GM12878 (cell line): ENCODE data around the gene SESN1. TPM values are rescaled to one million over a fixed set of nuclear protein-coding genes. Genes with fewer than 3 reads are reported as not detected.

Source experiments
- ATAC-seq: fragments of 200-7000 bp; cut with Tn5 transposase; 3 replicates; pipeline ENCODE4 v1.9.1; 2020; ENCODE audit warnings: mild to moderate bottlenecking, moderate library complexity
- BruUV-seq: library from RNA; stranded (reverse); fragments of 400-500 nt; replicated peaks from 2 replicates; lab custom pipeline; 2021; lab: Mats Ljungman, UMichigan
- CTCF ChIA-PET: fragments of 300-600 bp; sonication (Branson Sonifier 250); formaldehyde crosslinking; extraction: SDS; loops from one replicate; lab custom pipeline; 2021; ENCODE audit warnings: inconsistent platforms; lab: Yijun Ruan, JAX
- POLR2A ChIA-PET: fragments of 350-600 bp; formaldehyde crosslinking; extraction: SDS; loops from one replicate; lab custom pipeline; 2021; ENCODE audit warnings: inconsistent platforms; lab: Charles Lee
- RAD21 ChIA-PET: fragments of 300-600 bp; sonication (Branson Sonifier 250); formaldehyde crosslinking; loops from one replicate; lab custom pipeline; 2023; ENCODE audit warnings: antibody characterized with exemption; ENCODE audit not compliant: unreplicated experiment; lab: Charles Lee
- SMC1A ChIA-PET: fragments of 300-600 bp; sonication (Branson Sonifier 250); formaldehyde crosslinking; loops from one replicate; lab custom pipeline; 2023; ENCODE audit not compliant: unreplicated experiment, uncharacterized antibody; lab: Charles Lee
- DNase-seq: peaks from one replicate; pipeline ENCODE4 v3.0.0-alpha.2; 2011; ENCODE audit warnings: low read depth, low spot score
- FAIRE-seq: peaks from 3 replicates; lab custom pipeline; 2011; peaks lifted over from hg19 to GRCh38; lab: Jason Lieb, UNC
- H2AFZ ChIP-seq: 2 replicates; pipeline ENCODE4 v1.6.0; 2011; ENCODE audit warnings: low read depth, low read length, control low read depth; ENCODE audit not compliant: control insufficient read depth
- H3K27ac ChIP-seq: 2 replicates; pipeline ENCODE4 v1.5.1; 2011; ENCODE audit warnings: control low read depth; ENCODE audit not compliant: control insufficient read depth, insufficient read depth
- H3K27me3 ChIP-seq, 2 experiments: replicated peaks in 1 of 2; 2 replicates each; pipeline versions ENCODE4 v1.6.0 to v1.6.1; 2011; ENCODE audit warnings: low read length in 1 of 2; ENCODE audit not compliant: control insufficient read depth in 2 of 2, insufficient read depth in 2 of 2
- H3K36me3 ChIP-seq, 2 experiments: 2 replicates each; pipeline ENCODE4 v1.5.1; 2011; ENCODE audit warnings: low read length in 1 of 2; ENCODE audit not compliant: control insufficient read depth in 2 of 2, insufficient read depth in 2 of 2
- H3K4me1 ChIP-seq: 2 replicates; pipeline ENCODE4 v1.6.1; 2011; ENCODE audit warnings: mild to moderate bottlenecking, low read length, moderate library complexity, mixed read lengths; ENCODE audit not compliant: control insufficient read depth, insufficient read depth
- H3K4me2 ChIP-seq: 2 replicates; pipeline ENCODE4 v1.6.0; 2011; ENCODE audit warnings: control low read depth; ENCODE audit not compliant: control insufficient read depth, insufficient read depth
- H3K4me3 ChIP-seq: fragments of 200-600 bp; sonication (generic); 2 replicates; pipeline ENCODE4 v1.5.1; 2016
- H3K79me2 ChIP-seq: 2 replicates; pipeline ENCODE4 v1.6.0; 2011; ENCODE audit warnings: low read length; ENCODE audit not compliant: control insufficient read depth, insufficient read depth
- H3K9ac ChIP-seq: 2 replicates; pipeline ENCODE4 v1.8.0; 2011; ENCODE audit warnings: low read length, control low read depth, mixed read lengths; ENCODE audit not compliant: control insufficient read depth, insufficient read depth
- H3K9me3 ChIP-seq: replicated peaks from 3 replicates; pipeline ENCODE4 v1.5.1; 2011; ENCODE audit warnings: mild to moderate bottlenecking, low read length; ENCODE audit not compliant: control insufficient read depth, insufficient read depth
- H4K20me1 ChIP-seq: 2 replicates; pipeline ENCODE4 v1.6.0; 2011; ENCODE audit not compliant: control insufficient read depth, insufficient read depth
- CBX3 ChIP-seq: fragments of 200-600 bp; sonication (generic); IDR thresholded peaks from 2 replicates; pipeline ENCODE4 v1.6.1; 2016; ENCODE audit warnings: low read depth, borderline replicate concordance
- CHD1 ChIP-seq: IDR thresholded peaks from 2 replicates; pipeline ENCODE4 v1.6.1; 2012; ENCODE audit warnings: low read depth, low read length, improper control_type of control experiment
- CREM ChIP-seq: IDR thresholded peaks from 2 replicates; pipeline ENCODE4 v1.6.1; 2014; ENCODE audit warnings: antibody characterized with exemption, low read depth
- EGR1 ChIP-seq, 2 experiments: IDR thresholded peaks; 1 replicate in 1 of 2; 2 replicates in 1 of 2; pipeline ENCODE4 v1.6.1; 2011 to 2012; ENCODE audit warnings: low read depth in 2 of 2, low read length in 2 of 2, borderline replicate concordance in 1 of 2, mild to moderate bottlenecking in 1 of 2, moderate library complexity in 1 of 2
- HDAC2 ChIP-seq: fragments of 200-600 bp; sonication (generic); IDR thresholded peaks from 2 replicates; pipeline ENCODE4 v1.6.1; 2017
- NR2F1 ChIP-seq: fragments of 450-650 bp; conservative IDR thresholded peaks from 2 replicates; pipeline ENCODE4 v1.6.1; 2017; ENCODE audit warnings: mild to moderate bottlenecking
- PAX8 ChIP-seq: fragments of 450-650 bp; IDR thresholded peaks from 2 replicates; pipeline ENCODE4 v1.6.1; 2017; ENCODE audit warnings: mild to moderate bottlenecking, moderate library complexity
- RAD21 ChIP-seq: IDR thresholded peaks from 2 replicates; pipeline ENCODE4 v1.6.1; 2011; ENCODE audit warnings: mild to moderate bottlenecking, low read depth, low read length, moderate library complexity; ENCODE audit not compliant: insufficient read depth
- RAD51 ChIP-seq: fragments of 450-650 bp; IDR thresholded peaks from 2 replicates; pipeline ENCODE4 v1.6.1; 2016; ENCODE audit warnings: moderate library complexity, mild to moderate bottlenecking, inconsistent platforms
- SREBF1 ChIP-seq: IDR thresholded peaks from 2 replicates; pipeline ENCODE4 v1.6.1; 2012; ENCODE audit warnings: mild to moderate bottlenecking, low read length
- SUPT20H ChIP-seq: IDR thresholded peaks from 2 replicates; pipeline ENCODE4 v1.6.1; 2011; ENCODE audit warnings: low read depth, mild to moderate bottlenecking, low read length, moderate library complexity, borderline replicate concordance; ENCODE audit not compliant: control insufficient read depth
- YY1 ChIP-seq: IDR thresholded peaks from 2 replicates; pipeline ENCODE4 v1.6.1; 2011; ENCODE audit warnings: low read depth, mild to moderate bottlenecking, low read length
- ZNF622 ChIP-seq: fragments of 450-650 bp; IDR thresholded peaks from 2 replicates; pipeline ENCODE4 v1.6.1; 2017; ENCODE audit warnings: mild to moderate bottlenecking, inconsistent platforms
- ZSCAN29 ChIP-seq: fragments of 450-650 bp; IDR thresholded peaks from 2 replicates; pipeline ENCODE4 v1.6.1; 2017; ENCODE audit warnings: mild to moderate bottlenecking, moderate library complexity
- ZZZ3 ChIP-seq: IDR thresholded peaks from 2 replicates; pipeline ENCODE4 v1.6.1; 2011; ENCODE audit warnings: low read depth; ENCODE audit not compliant: control insufficient read depth, insufficient read length
- WGBS: methylation state at CpG from one replicate; pipeline ENCODE4 v1.1.6; 2016; ENCODE audit warnings: low lambda C conversion rate; ENCODE audit not compliant: insufficient replicate concordance, insufficient coverage; ENCODE audit errors: missing lambda C conversion rate; 5-methylcytosine and 5-hydroxymethylcytosine counted together
- in situ Hi-C: fragments of 300-500 bp; cut with MboI; formaldehyde crosslinking; loops from 9 replicates; pipeline ENCODE4 v1.14.3; 2018; ENCODE audit warnings: mixed read lengths
- intact Hi-C: fragments of 100-400 bp; cut with micrococcal nuclease; formaldehyde crosslinking; loops from one replicate; pipeline ENCODE4 v1.14.2; 2022; ENCODE audit not compliant: unreplicated experiment
- polyA plus RNA-seq, 11 experiments: library from polyadenylated mRNA; depleted of rRNA in 4 of 11; unstranded in 6 of 11; stranded (reverse) in 5 of 11; fragments of >200 nt; fragmentation: Nextera tagmentation in 4 of 11; fragmentation: Illumina TruSeq in 1 of 11; extraction: Ambion mirVana in 4 of 11; extraction: Trizol in 1 of 11; gene quantifications; 1 replicate in 1 of 11; 2 replicates in 10 of 11; pipeline versions ENCODE4 v1.2.1 to v1.2.3, GENCODE V29; 2011 to 2016; ENCODE audit warnings: inconsistent platforms in 2 of 11, missing spikeins in 2 of 11, low read depth in 1 of 11
- total RNA-seq, 4 experiments: library from RNA; depleted of rRNA in 3 of 4; stranded (reverse); fragments of >200 nt in 3 of 4; fragmentation: Illumina TruSeq in 1 of 4; extraction: Trizol in 1 of 4; gene quantifications; 2 replicates each; pipeline versions ENCODE4 v1.2.1 to v1.2.3, GENCODE V29; 2013 to 2021
- TF ChIP-seq, protein P1 (sequence below): fragments of 450-650 bp; IDR thresholded peaks from 2 replicates; pipeline ENCODE4 v1.6.1; 2017; ENCODE audit warnings: mild to moderate bottlenecking
- TF ChIP-seq, protein P2 (sequence below): fragments of 450-650 bp; IDR thresholded peaks from 2 replicates; pipeline ENCODE4 v1.6.1; 2016; ENCODE audit warnings: mild to moderate bottlenecking
- TF ChIP-seq, protein P3 (sequence below): IDR thresholded peaks from 2 replicates; pipeline ENCODE4 v1.6.1; 2012; ENCODE audit warnings: mild to moderate bottlenecking, low read depth, low read length
- TF ChIP-seq, protein P4 (sequence below): fragments of 450-650 bp; IDR thresholded peaks from 2 replicates; pipeline ENCODE4 v1.6.1; 2017; ENCODE audit warnings: borderline replicate concordance

SESN1 gene
- total and polyA plus RNA-seq, 10 of the 15 experiments (the other 5 are each of a cell fraction or from before 2014, with no cell fraction given): 1.3 to 13.0 (median 3.3) TPM

DNA sequence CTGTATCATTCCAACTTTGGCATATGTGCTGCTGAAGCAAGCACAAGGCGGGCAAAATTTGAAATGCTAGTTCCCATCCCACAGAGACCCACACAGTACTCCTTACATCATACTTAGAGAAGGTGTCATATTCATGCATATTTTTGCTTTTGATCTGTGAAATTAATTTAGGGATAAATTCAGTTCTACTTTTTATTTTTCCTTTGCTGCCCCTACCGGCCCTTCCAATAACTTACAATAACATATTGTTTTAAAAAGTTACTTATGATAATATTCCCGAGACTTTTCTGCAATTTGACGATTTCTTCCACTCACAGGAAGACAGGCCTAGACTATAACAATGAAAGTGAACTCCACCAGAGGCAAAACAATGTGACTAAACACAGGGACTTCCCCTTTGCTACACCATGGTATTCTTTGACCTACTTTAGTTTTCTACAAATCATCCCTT is 35.0 kb downstream of the SESN1 start:
- H3K9ac ChIP-seq: no peak overlapping the region
- BruUV-seq: no TSS peak
- ChIA-PET SMC1A (interaction anchor here (1.0 to 2.4 kb wide), 3 partner anchors 13 to 516 kb away, joined by 3 to 12 read pairs (median 5); no protein-coding TSS in a partner anchor), CTCF (interaction anchor here (1.5 kb wide), 1 partner anchor 15 kb away, joined by 6 read pairs; no protein-coding TSS in a partner anchor), RAD21 (no interaction called here), POLR2A (interaction anchor here (0.6 kb wide), 1 partner anchor 66 kb away, joined by 3 read pairs; no protein-coding TSS in a partner anchor)
- in situ Hi-C loops (no loop called here), intact Hi-C loops (no loop called here)
- H3K4me1 ChIP-seq: no peaks in the 10 kb centered on the region
- no peaks in the 10 kb centered on the region for H3K36me3 ChIP-seq
- H3K9me3 ChIP-seq: no peaks in the 10 kb centered on the region
- no peak overlapping the region for H3K4me2 ChIP-seq
- no peak overlapping the region for H2AFZ ChIP-seq
- FAIRE-seq: peak; percentile 68
- peak; percentile 84 for ATAC-seq
- H3K79me2 ChIP-seq: no peaks in the 10 kb centered on the region
- H4K20me1 ChIP-seq: no peaks in the 10 kb centered on the region
- no peak overlapping the region for H3K27ac ChIP-seq
- no peak overlapping the region for H3K4me3 ChIP-seq
- WGBS: 49% methylated on average over 4 of the region's 4 CpGs
- H3K27me3 ChIP-seq: no peaks in the 10 kb centered on the region; a peak in 2 of 4 replicates
- no peak for DNase-seq
- TF ChIP-seq ZZZ3: no peak
- TF ChIP-seq ZSCAN29: no peak
- TF ChIP-seq, protein P1, sequence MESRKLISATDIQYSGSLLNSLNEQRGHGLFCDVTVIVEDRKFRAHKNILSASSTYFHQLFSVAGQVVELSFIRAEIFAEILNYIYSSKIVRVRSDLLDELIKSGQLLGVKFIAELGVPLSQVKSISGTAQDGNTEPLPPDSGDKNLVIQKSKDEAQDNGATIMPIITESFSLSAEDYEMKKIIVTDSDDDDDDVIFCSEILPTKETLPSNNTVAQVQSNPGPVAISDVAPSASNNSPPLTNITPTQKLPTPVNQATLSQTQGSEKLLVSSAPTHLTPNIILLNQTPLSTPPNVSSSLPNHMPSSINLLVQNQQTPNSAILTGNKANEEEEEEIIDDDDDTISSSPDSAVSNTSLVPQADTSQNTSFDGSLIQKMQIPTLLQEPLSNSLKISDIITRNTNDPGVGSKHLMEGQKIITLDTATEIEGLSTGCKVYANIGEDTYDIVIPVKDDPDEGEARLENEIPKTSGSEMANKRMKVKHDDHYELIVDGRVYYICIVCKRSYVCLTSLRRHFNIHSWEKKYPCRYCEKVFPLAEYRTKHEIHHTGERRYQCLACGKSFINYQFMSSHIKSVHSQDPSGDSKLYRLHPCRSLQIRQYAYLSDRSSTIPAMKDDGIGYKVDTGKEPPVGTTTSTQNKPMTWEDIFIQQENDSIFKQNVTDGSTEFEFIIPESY: no peak
- TF ChIP-seq, protein P2, sequence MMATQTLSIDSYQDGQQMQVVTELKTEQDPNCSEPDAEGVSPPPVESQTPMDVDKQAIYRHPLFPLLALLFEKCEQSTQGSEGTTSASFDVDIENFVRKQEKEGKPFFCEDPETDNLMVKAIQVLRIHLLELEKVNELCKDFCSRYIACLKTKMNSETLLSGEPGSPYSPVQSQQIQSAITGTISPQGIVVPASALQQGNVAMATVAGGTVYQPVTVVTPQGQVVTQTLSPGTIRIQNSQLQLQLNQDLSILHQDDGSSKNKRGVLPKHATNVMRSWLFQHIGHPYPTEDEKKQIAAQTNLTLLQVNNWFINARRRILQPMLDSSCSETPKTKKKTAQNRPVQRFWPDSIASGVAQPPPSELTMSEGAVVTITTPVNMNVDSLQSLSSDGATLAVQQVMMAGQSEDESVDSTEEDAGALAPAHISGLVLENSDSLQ: no peak
- no peak for TF ChIP-seq CREM
- TF ChIP-seq EGR1 (IDR thresholded peaks at IDR 0.05; ENCODE audit: borderline replicate concordance in 1 of 2, low read depth in 2 of 2, low read length in 2 of 2): no peak
- no peak for TF ChIP-seq SUPT20H
- TF ChIP-seq CBX3: no peak
- TF ChIP-seq, protein P3, sequence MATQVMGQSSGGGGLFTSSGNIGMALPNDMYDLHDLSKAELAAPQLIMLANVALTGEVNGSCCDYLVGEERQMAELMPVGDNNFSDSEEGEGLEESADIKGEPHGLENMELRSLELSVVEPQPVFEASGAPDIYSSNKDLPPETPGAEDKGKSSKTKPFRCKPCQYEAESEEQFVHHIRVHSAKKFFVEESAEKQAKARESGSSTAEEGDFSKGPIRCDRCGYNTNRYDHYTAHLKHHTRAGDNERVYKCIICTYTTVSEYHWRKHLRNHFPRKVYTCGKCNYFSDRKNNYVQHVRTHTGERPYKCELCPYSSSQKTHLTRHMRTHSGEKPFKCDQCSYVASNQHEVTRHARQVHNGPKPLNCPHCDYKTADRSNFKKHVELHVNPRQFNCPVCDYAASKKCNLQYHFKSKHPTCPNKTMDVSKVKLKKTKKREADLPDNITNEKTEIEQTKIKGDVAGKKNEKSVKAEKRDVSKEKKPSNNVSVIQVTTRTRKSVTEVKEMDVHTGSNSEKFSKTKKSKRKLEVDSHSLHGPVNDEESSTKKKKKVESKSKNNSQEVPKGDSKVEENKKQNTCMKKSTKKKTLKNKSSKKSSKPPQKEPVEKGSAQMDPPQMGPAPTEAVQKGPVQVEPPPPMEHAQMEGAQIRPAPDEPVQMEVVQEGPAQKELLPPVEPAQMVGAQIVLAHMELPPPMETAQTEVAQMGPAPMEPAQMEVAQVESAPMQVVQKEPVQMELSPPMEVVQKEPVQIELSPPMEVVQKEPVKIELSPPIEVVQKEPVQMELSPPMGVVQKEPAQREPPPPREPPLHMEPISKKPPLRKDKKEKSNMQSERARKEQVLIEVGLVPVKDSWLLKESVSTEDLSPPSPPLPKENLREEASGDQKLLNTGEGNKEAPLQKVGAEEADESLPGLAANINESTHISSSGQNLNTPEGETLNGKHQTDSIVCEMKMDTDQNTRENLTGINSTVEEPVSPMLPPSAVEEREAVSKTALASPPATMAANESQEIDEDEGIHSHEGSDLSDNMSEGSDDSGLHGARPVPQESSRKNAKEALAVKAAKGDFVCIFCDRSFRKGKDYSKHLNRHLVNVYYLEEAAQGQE: no peak
- no peak for TF ChIP-seq RAD51
- no peak for TF ChIP-seq SREBF1
- TF ChIP-seq HDAC2: no peak
- TF ChIP-seq YY1: no peak
- TF ChIP-seq, protein P4, sequence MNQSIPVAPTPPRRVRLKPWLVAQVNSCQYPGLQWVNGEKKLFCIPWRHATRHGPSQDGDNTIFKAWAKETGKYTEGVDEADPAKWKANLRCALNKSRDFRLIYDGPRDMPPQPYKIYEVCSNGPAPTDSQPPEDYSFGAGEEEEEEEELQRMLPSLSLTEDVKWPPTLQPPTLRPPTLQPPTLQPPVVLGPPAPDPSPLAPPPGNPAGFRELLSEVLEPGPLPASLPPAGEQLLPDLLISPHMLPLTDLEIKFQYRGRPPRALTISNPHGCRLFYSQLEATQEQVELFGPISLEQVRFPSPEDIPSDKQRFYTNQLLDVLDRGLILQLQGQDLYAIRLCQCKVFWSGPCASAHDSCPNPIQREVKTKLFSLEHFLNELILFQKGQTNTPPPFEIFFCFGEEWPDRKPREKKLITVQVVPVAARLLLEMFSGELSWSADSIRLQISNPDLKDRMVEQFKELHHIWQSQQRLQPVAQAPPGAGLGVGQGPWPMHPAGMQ: no peak
- no peak for TF ChIP-seq PAX8
- no peak for TF ChIP-seq ZNF622
- TF ChIP-seq NR2F1: no peak
- no peak for TF ChIP-seq RAD21
- no peak for TF ChIP-seq CHD1
